IMR-90 (cell line): ENCODE results near the gene ATOH8. TPM values are rescaled to one million over a fixed set of nuclear protein-coding genes. Genes with fewer than 3 reads are reported as not detected.

ENCODE experiments used
- ATAC-seq: fragments of 200-7000 bp; cut with Tn5 transposase; 2 replicates; pipeline ENCODE4 v1.9.1; 2020; ENCODE audit warnings: low read depth, mild to moderate bottlenecking, moderate library complexity
- BruUV-seq: library from RNA; stranded (reverse); fragments of 400-500 nt; replicated peaks from 2 replicates; lab custom pipeline; 2021; lab: Mats Ljungman, UMichigan
- CTCF ChIA-PET: fragments of 300-600 bp; formaldehyde crosslinking; extraction: SDS; loops from one replicate; lab custom pipeline; 2021; ENCODE audit warnings: antibody characterized with exemption; lab: Yijun Ruan, JAX
- POLR2A ChIA-PET: fragments of 300-600 bp; sonication (Branson Sonifier 250); formaldehyde crosslinking; loops from one replicate; lab custom pipeline; 2022; ENCODE audit warnings: antibody characterized with exemption; ENCODE audit not compliant: unreplicated experiment; lab: Charles Lee
- DNase-seq: peaks from one replicate; pipeline ENCODE4 v3.0.0; 2013
- H2AFZ ChIP-seq: replicated peaks from 2 replicates; pipeline ENCODE3; 2013; ENCODE audit warnings: low read length, mild to moderate bottlenecking; ENCODE audit not compliant: poor library complexity
- H2AK5ac ChIP-seq: 2 replicates; pipeline ENCODE4 v1.6.1; 2013; ENCODE audit warnings: low read depth, low read length, inconsistent platforms
- H2AK9ac ChIP-seq: replicated peaks from 2 replicates; pipeline ENCODE3; 2013; ENCODE audit warnings: mild to moderate bottlenecking, low read depth, low read length, moderate library complexity; ENCODE audit not compliant: poor library complexity
- H2BK120ac ChIP-seq: 2 replicates; pipeline ENCODE4 v1.6.1; 2013; ENCODE audit warnings: low read depth, low read length, inconsistent platforms
- H2BK15ac ChIP-seq: 3 replicates; pipeline ENCODE4 v1.6.1; 2013; ENCODE audit warnings: low read depth, low read length, inconsistent platforms
- H2BK20ac ChIP-seq: 2 replicates; pipeline ENCODE4 v1.6.1; 2013; ENCODE audit warnings: low read depth, mild to moderate bottlenecking, inconsistent platforms, low read length, moderate library complexity
- H2BK5ac ChIP-seq: 2 replicates; pipeline ENCODE4 v1.6.1; 2013; ENCODE audit warnings: mild to moderate bottlenecking, low read depth, low read length, inconsistent platforms; ENCODE audit not compliant: poor library complexity, severe bottlenecking
- H3K14ac ChIP-seq: replicated peaks from 2 replicates; pipeline ENCODE4 v1.6.1; 2013; ENCODE audit warnings: low read depth, low read length, inconsistent platforms
- H3K18ac ChIP-seq: 2 replicates; pipeline ENCODE4 v1.6.1; 2013; ENCODE audit warnings: low read depth, low read length, control low read depth
- H3K23ac ChIP-seq: 2 replicates; pipeline ENCODE4 v1.6.1; 2013; ENCODE audit warnings: low read depth, low read length, inconsistent platforms
- H3K27ac ChIP-seq: 2 replicates; pipeline ENCODE4 v1.5.1; 2013; ENCODE audit warnings: mild to moderate bottlenecking, control low read depth, low read length; ENCODE audit not compliant: insufficient read depth
- H3K27me3 ChIP-seq: 2 replicates; pipeline ENCODE4 v1.6.1; 2013; ENCODE audit warnings: low read length; ENCODE audit not compliant: control insufficient read depth, insufficient read depth
- H3K36me3 ChIP-seq: 2 replicates; pipeline ENCODE4 v1.6.1; 2013; ENCODE audit warnings: low read length, mixed read lengths; ENCODE audit not compliant: control insufficient read depth, insufficient read depth
- H3K4ac ChIP-seq: 2 replicates; pipeline ENCODE4 v1.6.1; 2013; ENCODE audit warnings: low read depth, low read length, inconsistent platforms
- H3K4me1 ChIP-seq: 2 replicates; pipeline ENCODE4 v1.6.1; 2013; ENCODE audit warnings: low read length, mixed read lengths; ENCODE audit not compliant: control insufficient read depth, insufficient read depth
- H3K4me2 ChIP-seq: 2 replicates; pipeline ENCODE4 v1.6.1; 2013; ENCODE audit warnings: low read depth, mild to moderate bottlenecking, control low read depth, low read length, moderate library complexity
- H3K4me3 ChIP-seq: 2 replicates; pipeline ENCODE4 v1.5.1; 2013; ENCODE audit warnings: low read depth, mild to moderate bottlenecking, control low read depth, low read length, moderate library complexity; ENCODE audit not compliant: insufficient read depth
- H3K56ac ChIP-seq: 2 replicates; pipeline ENCODE4 v1.6.1; 2013; ENCODE audit warnings: low read length, inconsistent platforms; ENCODE audit not compliant: insufficient read depth; ENCODE audit errors: extremely low read depth
- H3K79me1 ChIP-seq, 2 experiments: 2 replicates each; pipeline ENCODE4 v1.6.1; 2013; ENCODE audit warnings: low read length in 2 of 2, inconsistent platforms in 1 of 2, low read depth in 1 of 2
- H3K9ac ChIP-seq: 2 replicates; pipeline ENCODE4 v1.6.1; 2013; ENCODE audit warnings: low read depth, low read length, control low read depth
- H3K9me1 ChIP-seq: 2 replicates; pipeline ENCODE4 v1.6.1; 2013; ENCODE audit warnings: low read length, inconsistent platforms; ENCODE audit not compliant: insufficient read depth
- H3K9me3 ChIP-seq: 2 replicates; pipeline ENCODE4 v1.6.1; 2013; ENCODE audit warnings: low read length; ENCODE audit not compliant: control insufficient read depth, insufficient read depth
- H4K20me1 ChIP-seq: 2 replicates; pipeline ENCODE4 v1.6.1; 2013; ENCODE audit warnings: low read length, inconsistent platforms; ENCODE audit not compliant: insufficient read depth
- H4K5ac ChIP-seq: 2 replicates; pipeline ENCODE4 v1.6.1; 2013; ENCODE audit warnings: mild to moderate bottlenecking, low read depth, low read length, control low read depth
- H4K8ac ChIP-seq, 2 experiments: 2 replicates each; pipeline ENCODE4 v1.6.1; 2013; ENCODE audit warnings: low read depth in 2 of 2, low read length in 2 of 2, control low read depth in 1 of 2, inconsistent platforms in 1 of 2
- H4K91ac ChIP-seq: 2 replicates; pipeline ENCODE4 v1.6.1; 2013; ENCODE audit warnings: low read depth, low read length, inconsistent platforms; ENCODE audit not compliant: insufficient read depth
- BHLHE40 ChIP-seq: fragments of 150-350 bp; IDR thresholded peaks from 2 replicates; pipeline ENCODE4 v1.6.1; 2016; ENCODE audit warnings: mild to moderate bottlenecking, low read depth, low read length
- RAD21 ChIP-seq: IDR thresholded peaks from 2 replicates; pipeline ENCODE4 v1.6.1; 2012; ENCODE audit warnings: low read length, improper control_type of control experiment
- WGBS, 2 experiments: methylation state at CpG; one replicate each; pipeline versions ENCODE4 v1.1.5 to v1.1.7; 2013; ENCODE audit warnings: missing lambda C conversion rate in 2 of 2; ENCODE audit not compliant: insufficient read length in 1 of 2; ENCODE audit errors: extremely low coverage in 2 of 2; 5-methylcytosine and 5-hydroxymethylcytosine counted together
- dilution Hi-C: fragments of 300-500 bp; cut with HindIII; formaldehyde crosslinking; loops from one replicate; pipeline ENCODE4 v1.14.3; 2018; ENCODE audit warnings: low sequenced_read_pairs; ENCODE audit not compliant: unreplicated experiment
- in situ Hi-C: fragments of 300-500 bp; cut with MboI; formaldehyde crosslinking; loops from 3 replicates; pipeline ENCODE4 v1.14.3; 2019; ENCODE audit warnings: low sequenced_read_pairs, inconsistent platforms, mixed read lengths
- intact Hi-C: fragments of 100-400 bp; cut with micrococcal nuclease; formaldehyde crosslinking; loops from 2 replicates; pipeline ENCODE4 v1.10.0; 2022
- polyA plus RNA-seq, 3 experiments: library from polyadenylated mRNA; depleted of rRNA; stranded (reverse); fragments of >200 nt; gene quantifications; 2 replicates each; pipeline ENCODE4 v1.2.3, GENCODE V29; 2012; ENCODE audit warnings: low replicate concordance in 1 of 3
- total RNA-seq: library from RNA; depleted of rRNA; stranded (reverse); fragments of >200 nt; gene quantifications from 2 replicates; pipeline ENCODE4 v1.2.3, GENCODE V29; 2012

Gene ATOH8
- total and polyA plus RNA-seq, 2 of the 4 experiments (the other 2 are of a cell fraction), result 7.9 to 9.0 TPM

- Histone ChIP-seq H2BK120ac (peak overlapping the region; percentile 90), H2AK9ac (peak overlapping the region; percentile 93), H3K4ac (peak overlapping the region; percentile 93), H3K4me1 (peaks cover 22% of the 10 kb centered on the region), H3K18ac (peak overlapping the region; percentile 88; the same call in 1 of the 2 replicates), H4K5ac (peak overlapping the region; percentile 76), H3K9ac (peak overlapping the region; percentile 91), H3K36me3 (peaks cover 15% of the 10 kb centered on the region), H3K23ac (peak overlapping the region; percentile 93), H4K8ac (peak overlapping the region; percentile 42 to 45; a peak in 2 of 4 replicates), H3K56ac (peak overlapping the region; percentile 79; the same call in 1 of the 2 replicates), H2BK20ac (no peak overlapping the region), H4K91ac (peak overlapping the region; percentile 86), H3K4me3 (peak overlapping the region; percentile 97), H2AK5ac (peak overlapping the region; percentile 94; the same call in 1 of the 2 replicates), H3K27ac (peak overlapping the region; percentile 91), H3K9me1 (peaks cover 4% of the 10 kb centered on the region; the same call in 1 of the 2 replicates), H3K14ac (peak overlapping the region; percentile 94), H3K9me3 (no peaks in the 10 kb centered on the region), H3K79me1 (peaks cover 5 to 48% of the 10 kb centered on the region in 2 experiments; a peak in 3 of 4 replicates), H2BK15ac (peak overlapping the region; percentile 87; the same call in 2 of the 3 replicates), H3K27me3 (no peaks in the 10 kb centered on the region; the same call in 1 of the 2 replicates), H4K20me1 (peaks cover 40% of the 10 kb centered on the region), H3K4me2 (peak overlapping the region; percentile 83), H2AFZ (peak overlapping the region; percentile 95), H2BK5ac (peak overlapping the region; percentile 74)
- WGBS, 2 experiments, result 1% methylated on average over 54 of the region's 93 CpGs; no CpG with 5 or more reads in 1 of the 2 experiments
- CTCF ChIA-PET, result interaction anchor here (3.3 kb wide), 1 partner anchor 60 kb away, joined by 12 read pairs; no protein-coding TSS in a partner anchor
- dilution Hi-C loops, result no loop called here
- TF ChIP-seq BHLHE40 (no peak), RAD21 (0 out of 2 replicates have a peak, but pooled peaks have one; percentile 6)
- no TSS peak for BruUV-seq
- in situ Hi-C loops, result no loop called here
- DNase-seq (peak; percentile 39), ATAC-seq (peak; percentile 10)
- POLR2A ChIA-PET, result interaction anchor here (0.9 kb wide), 1 partner anchor 17 kb away, joined by 3 read pairs; no protein-coding TSS in a partner anchor
- intact Hi-C loops, result loop anchor here (1.0 to 10.0 kb wide), 2 partner anchors 18 to 330 kb away; no protein-coding TSS in a partner anchor
Measured at GRCh38 chr2:85754313-85755095, 713 bp downstream of the ATOH8 start.
